Stimulated activated CD4-positive, alpha-beta T cell treated with anti-CD3 and anti-CD28 coated beads, Interleukin-12 subunit alpha, Interleukin-12 subunit beta, amount 100 ng/mL, for 24 hours (primary cell): Measurements from ENCODE around the gene PTBP1.
A peak's percentile ranks its signal among the peaks of the same experiment; 100 is the strongest.

ENCODE experiments used
- DNase-seq, 2 experiments: peaks; one replicate each; pipeline ENCODE4 v3.0.0-alpha.2; 2020; ENCODE audit warnings: low read depth in 2 of 2

Gene PTBP1

GRCh38 chr19:796692-797527, at the start of gene PTBP1:
PTBP1 (plus strand) TSS chr19:797452; CDS start chr19:797498, 46 bp downstream.
- peak; percentile 98 to 99 for DNase-seq

GRCh38 chr19:748274-748598, 49.0 kb upstream of the PTBP1 start:
- no peak for DNase-seq

GRCh38 chr19:749811-750210, 47.4 kb upstream of the PTBP1 start:
- no peak for DNase-seq

- no peak for DNase-seq
These were observed 46.4 kb upstream of the PTBP1 start, which contains the start of gene MISP for GRCh38 chr19:750640-751423. MISP (plus strand) TSS chr19:751112; CDS start chr19:756947, 5,835 bp downstream.

GRCh38 chr19:751501-752341, 45.5 kb upstream of the PTBP1 start:
- DNase-seq, result no peak

GRCh38 chr19:752652-753517, 44.4 kb upstream of the PTBP1 start:
- no peak for DNase-seq

GRCh38 chr19:754530-754929, 42.7 kb upstream of the PTBP1 start:
- no peak for DNase-seq

- DNase-seq, result no peak
These were observed 42.2 kb upstream of the PTBP1 start for GRCh38 chr19:755063-755462.

- DNase-seq, result no peak
These were observed 41.0 kb upstream of the PTBP1 start for GRCh38 chr19:756236-756635.

GRCh38 chr19:756821-757688, 40.2 kb upstream of the PTBP1 start:
- no peak for DNase-seq

- no peak for DNase-seq
These were observed 39.2 kb upstream of the PTBP1 start for GRCh38 chr19:757811-758668.

- no peak for DNase-seq
These were observed 34.1 kb upstream of the PTBP1 start for GRCh38 chr19:763181-763580.

- DNase-seq, result no peak
These were observed 33.4 kb upstream of the PTBP1 start for GRCh38 chr19:763869-764268.

GRCh38 chr19:764301-764700, 33.0 kb upstream of the PTBP1 start:
- no peak for DNase-seq

- no peak for DNase-seq
These were observed 32.0 kb upstream of the PTBP1 start for GRCh38 chr19:765179-765738.

GRCh38 chr19:768424-768823, 28.8 kb upstream of the PTBP1 start:
- no peak for DNase-seq

GRCh38 chr19:769616-770015, 27.6 kb upstream of the PTBP1 start:
- no peak for DNase-seq

GRCh38 chr19:771332-771785, 25.9 kb upstream of the PTBP1 start:
- DNase-seq, result peak in 1 of 2 experiments; percentile 24

GRCh38 chr19:772063-772462, 25.2 kb upstream of the PTBP1 start:
- DNase-seq, result no peak
